Measurements from ENCODE around the gene PIEZO1.

PIEZO1 gene

GRCh38 chr16:88720396-88720970 is 64.5 kb downstream of the PIEZO1 start:
- no peak overlapping the region for H3K27ac ChIP-seq
- TF ChIP-seq ZFX (IDR thresholded peaks at IDR 0.05; ENCODE audit: borderline replicate concordance) (no peak), CTCF (IDR thresholded peaks at IDR 0.05) (no peak)

- no peak overlapping the region for H3K27ac ChIP-seq
- TF ChIP-seq CTCF (IDR thresholded peaks at IDR 0.05): no peak
- TF ChIP-seq ZFX (IDR thresholded peaks at IDR 0.05; ENCODE audit: borderline replicate concordance): no peak
These were observed 65.1 kb downstream of the PIEZO1 start for GRCh38 chr16:88719933-88720296.

- TF ChIP-seq ZFX (IDR thresholded peaks at IDR 0.05; ENCODE audit: borderline replicate concordance) (no peak), CTCF (IDR thresholded peaks at IDR 0.05) (no peak)
- H3K27ac ChIP-seq: no peak overlapping the region
These were observed 65.6 kb downstream of the PIEZO1 start for GRCh38 chr16:88719267-88719932.

- H3K27ac ChIP-seq: peak overlapping the region; percentile 12; the same call in 1 of the 2 replicates
- no peak for TF ChIP-seq ZFX (IDR thresholded peaks at IDR 0.05; ENCODE audit: borderline replicate concordance)
- no peak for TF ChIP-seq CTCF (IDR thresholded peaks at IDR 0.05)
These were observed 66.8 kb downstream of the PIEZO1 start for GRCh38 chr16:88718178-88718577.

GRCh38 chr16:88716601-88717001 is 68.4 kb downstream of the PIEZO1 start:
- TF ChIP-seq ZFX (IDR thresholded peaks at IDR 0.05; ENCODE audit: borderline replicate concordance): no peak
- TF ChIP-seq CTCF (IDR thresholded peaks at IDR 0.05): no peak

GRCh38 chr16:88716201-88716600 is 68.8 kb downstream of the PIEZO1 start:
- no peak for TF ChIP-seq ZFX (IDR thresholded peaks at IDR 0.05; ENCODE audit: borderline replicate concordance)
- TF ChIP-seq CTCF (IDR thresholded peaks at IDR 0.05): no peak

More at GRCh38 chr16:88716601-88717001, 68.4 kb downstream of the PIEZO1 start:
- H3K27ac ChIP-seq: no peak overlapping the region

More at GRCh38 chr16:88716201-88716600, 68.8 kb downstream of the PIEZO1 start:
- no peak overlapping the region for H3K27ac ChIP-seq

Measured in 22Rv1 (cell line).